Measurements from ENCODE around the gene MUC4.
"Not testable (repeated sequence)": the region's sequence is repeated elsewhere in the genome, so short reads cannot be mapped to it uniquely, and the experiment has no call there.

Gene MUC4

DNA sequence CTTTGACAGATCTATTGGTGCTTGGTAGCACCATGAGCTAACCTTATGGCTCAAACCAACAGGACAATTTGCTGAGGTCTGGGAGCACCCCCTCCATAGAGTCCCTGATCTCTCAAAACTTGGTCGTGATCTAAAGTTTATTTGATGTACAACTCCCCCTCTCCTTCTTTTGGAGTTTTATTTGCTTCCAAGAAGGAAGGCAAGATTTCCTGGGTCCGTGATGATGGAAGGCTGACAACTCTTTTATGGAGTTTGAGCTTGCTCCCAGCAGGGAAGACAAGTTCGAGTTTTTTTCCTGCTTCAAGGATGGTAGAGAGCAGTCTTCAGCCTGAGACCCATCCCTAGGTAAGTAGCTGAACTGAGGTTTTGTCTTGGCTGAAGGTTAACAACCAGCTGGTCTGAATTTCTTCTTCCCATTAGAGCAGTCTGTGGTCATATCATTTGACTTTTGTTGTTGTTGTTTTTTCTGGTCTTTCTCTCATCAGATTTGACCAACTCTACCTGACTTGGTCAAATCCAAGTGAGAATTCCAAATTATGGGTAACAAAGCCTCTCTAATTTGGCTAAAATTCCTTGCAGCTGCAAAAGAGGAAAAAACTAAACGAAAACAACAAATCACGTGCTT lies 93.8 kb downstream of the MUC4 start:
- no peak for DNase-seq (ENCODE audit: low read depth)

DNA sequence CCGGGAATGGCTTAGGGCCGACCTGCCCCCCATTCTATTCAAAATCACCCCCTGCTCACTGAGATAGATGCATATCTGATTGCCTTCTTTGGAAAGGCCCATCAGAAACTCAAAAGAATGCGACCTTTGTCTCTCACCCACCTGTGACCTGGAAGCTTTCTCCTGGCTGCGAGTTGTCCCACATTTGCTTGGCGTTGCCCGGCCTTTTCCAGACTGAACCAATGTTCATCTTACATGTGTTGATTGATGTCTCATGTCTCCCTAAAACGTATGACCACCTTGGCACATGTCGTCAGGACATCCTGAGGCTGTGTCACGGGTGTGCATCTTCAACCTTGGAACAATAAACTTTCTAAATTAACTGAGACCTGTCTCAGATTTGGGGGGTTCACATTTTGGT lies 94.3 kb downstream of the MUC4 start:
- no peak for DNase-seq (ENCODE audit: low read depth)

DNA sequence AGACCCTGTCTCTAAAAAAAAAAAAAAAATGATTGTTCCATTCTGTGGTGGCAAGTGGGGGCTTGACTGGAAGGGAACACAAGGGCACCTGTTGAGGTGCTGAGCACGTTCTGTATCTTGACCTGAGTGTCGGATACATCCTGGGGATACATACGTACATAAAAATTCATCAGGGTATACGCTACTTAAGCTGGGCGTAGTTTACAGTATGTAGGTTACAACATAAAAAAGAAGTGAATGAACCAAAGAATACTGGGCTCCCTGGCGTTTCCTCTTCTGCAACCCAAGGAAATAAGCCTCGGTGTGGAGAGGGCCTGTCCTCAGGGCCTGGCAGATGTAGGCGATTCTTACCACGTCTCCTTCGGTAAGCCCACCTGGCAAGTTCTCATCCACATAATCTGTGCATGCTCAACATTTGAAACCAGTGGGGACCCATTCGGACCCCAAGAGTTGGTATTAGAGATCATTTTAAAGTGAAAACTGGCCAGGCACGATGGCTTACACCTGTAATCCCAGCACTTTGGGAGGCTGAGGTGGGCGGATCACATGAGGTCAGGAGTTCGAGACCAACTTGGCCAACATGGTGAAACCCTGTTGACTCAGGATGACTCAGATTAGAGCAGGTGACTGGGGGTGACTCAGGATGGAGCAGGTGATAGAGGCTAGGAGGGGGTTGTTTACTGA lies 96.0 kb downstream of the MUC4 start:
- DNase-seq (ENCODE audit: low read depth), result peak; percentile 78

DNA sequence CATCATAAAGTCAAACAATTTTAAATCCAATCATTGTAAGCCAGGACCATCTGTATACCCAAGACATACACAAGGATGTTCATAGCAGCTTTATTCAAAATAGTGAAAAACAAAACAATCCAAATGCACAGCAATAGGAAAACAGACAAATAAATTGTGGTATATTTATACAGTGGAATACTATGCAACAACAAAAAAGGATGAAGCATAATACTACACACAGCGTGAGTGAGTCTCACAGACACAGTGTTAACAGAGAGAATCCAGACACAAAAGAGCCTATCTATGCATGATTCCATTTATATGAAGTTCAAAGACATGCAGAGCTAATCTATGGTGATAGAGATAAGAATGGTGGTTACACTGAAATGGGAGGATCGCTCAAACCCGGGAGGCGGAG lies 96.6 kb downstream of the MUC4 start:
- DNase-seq (ENCODE audit: low read depth), result no peak

DNA sequence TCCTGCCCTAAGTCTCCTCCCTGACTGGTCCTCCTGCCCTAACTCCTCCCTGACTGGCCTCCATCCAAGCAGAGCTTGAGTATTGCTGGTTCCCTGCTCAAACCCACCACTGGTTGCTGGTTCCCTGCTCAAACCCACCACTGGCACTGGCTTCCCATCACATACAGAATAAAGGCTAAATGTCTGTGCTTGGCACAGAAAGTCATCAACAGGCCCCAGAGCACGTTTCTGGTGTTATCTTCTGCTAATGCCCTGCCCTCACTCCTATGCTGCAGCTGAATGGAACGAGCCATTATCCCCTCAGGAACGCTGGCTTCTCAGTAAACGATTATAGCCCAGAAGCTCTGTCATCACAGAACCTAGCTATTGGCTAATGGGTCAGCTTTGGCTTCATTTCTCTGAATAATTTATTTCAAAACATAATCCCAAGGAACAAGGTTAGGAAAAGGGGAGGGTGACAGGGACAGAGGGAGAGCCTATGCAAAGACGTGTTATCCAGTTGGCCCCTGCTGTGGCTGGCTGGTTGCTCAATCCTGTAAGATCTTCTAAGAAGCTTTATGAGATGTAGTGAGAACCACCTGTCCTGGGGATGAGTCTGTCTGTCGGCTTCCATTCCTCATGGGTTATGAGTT lies 97.2 kb downstream of the MUC4 start:
- DNase-seq (ENCODE audit: low read depth), result peak; percentile 30

DNA sequence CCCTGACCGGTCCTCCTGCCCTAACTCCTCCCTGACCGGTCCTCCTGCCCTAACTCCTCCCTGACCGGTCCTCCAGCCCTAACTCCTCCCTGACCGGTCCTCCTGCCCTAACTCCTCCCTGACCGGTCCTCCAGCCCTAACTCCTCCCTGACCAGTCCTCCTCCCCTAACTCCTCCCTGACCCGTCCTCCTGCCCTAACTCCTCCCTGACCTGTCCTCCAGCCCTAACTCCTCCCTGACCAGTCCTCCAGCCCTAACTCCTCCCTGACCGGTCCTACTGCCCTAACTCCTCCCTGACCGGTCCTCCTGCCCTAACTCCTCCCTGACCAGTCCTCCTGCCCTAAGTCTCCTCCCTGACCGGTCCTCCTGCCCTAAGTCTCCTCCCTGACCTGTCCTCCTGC lies 98.6 kb downstream of the MUC4 start:
- not testable (repeated sequence) for DNase-seq (ENCODE audit: low read depth)

- not testable (repeated sequence) for DNase-seq (ENCODE audit: low read depth)
These were observed 99.2 kb downstream of the MUC4 start for GRCh38 chr3:195712535-195712910.

- DNase-seq (ENCODE audit: low read depth), result no peak
These were observed 99.8 kb downstream of the MUC4 start for GRCh38 chr3:195711813-195712534.

GRCh38 chr3:195711091-195711812 lies 100.5 kb downstream of the MUC4 start:
- not testable (repeated sequence) for DNase-seq (ENCODE audit: low read depth)

DNA sequence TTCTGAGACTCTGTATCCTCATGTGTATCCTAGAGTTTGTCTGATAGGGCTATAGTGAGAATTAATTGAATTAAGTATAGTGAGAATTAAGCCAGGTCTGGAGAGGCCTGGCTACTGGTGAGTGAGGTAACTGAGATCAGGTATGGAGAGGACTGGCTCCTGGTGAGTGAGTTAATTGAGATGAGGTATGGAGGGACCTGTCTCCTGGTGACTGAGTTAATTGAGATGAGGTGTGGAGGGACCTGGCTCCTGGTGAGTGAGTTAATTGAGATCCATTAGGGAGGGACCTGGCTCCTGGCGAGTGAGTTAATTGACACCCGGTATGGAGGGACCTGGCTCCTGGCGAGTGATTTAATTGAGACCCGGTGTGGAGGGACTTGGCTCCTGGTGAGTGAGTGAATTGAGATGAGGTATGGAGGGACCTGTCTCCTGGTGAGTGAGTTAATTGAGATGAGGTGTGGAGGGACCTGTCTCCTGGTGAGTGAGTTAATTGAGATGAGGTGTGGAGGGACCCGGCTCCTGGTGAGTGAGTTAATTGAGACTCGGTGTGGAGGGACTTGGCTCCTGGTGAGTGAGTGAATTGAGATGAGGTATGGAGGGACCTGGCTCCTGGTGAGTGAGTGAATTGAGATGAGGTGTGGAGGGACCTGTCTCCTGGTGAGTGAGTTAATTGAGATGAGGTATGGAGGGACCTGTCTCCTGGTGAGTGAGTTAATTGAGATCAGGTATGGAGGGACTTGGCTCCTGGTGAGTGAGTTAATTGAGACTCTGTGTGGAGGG lies 101.4 kb downstream of the MUC4 start:
- DNase-seq (ENCODE audit: low read depth), result not testable (repeated sequence)

DNA sequence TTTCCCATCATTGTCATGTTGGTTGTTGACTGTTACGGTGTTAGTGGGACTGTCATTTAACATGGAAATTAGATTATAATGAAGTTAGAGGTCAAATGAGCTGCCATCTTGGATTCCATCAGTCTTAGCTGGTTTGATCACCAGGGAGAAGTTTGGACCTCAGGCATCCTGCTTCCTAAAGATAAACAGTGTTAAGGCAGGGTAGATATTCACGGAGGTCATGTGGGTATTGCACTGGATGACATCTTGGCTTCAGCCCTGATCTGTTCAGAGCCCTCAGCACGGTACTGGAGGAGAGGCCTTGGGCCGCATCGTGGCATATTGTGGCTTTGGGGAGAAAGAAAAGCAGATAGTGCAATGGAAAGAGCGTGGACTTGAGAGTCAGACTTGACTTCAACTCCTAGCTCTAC lies 102.0 kb downstream of the MUC4 start:
- DNase-seq (ENCODE audit: low read depth), result no peak

DNA sequence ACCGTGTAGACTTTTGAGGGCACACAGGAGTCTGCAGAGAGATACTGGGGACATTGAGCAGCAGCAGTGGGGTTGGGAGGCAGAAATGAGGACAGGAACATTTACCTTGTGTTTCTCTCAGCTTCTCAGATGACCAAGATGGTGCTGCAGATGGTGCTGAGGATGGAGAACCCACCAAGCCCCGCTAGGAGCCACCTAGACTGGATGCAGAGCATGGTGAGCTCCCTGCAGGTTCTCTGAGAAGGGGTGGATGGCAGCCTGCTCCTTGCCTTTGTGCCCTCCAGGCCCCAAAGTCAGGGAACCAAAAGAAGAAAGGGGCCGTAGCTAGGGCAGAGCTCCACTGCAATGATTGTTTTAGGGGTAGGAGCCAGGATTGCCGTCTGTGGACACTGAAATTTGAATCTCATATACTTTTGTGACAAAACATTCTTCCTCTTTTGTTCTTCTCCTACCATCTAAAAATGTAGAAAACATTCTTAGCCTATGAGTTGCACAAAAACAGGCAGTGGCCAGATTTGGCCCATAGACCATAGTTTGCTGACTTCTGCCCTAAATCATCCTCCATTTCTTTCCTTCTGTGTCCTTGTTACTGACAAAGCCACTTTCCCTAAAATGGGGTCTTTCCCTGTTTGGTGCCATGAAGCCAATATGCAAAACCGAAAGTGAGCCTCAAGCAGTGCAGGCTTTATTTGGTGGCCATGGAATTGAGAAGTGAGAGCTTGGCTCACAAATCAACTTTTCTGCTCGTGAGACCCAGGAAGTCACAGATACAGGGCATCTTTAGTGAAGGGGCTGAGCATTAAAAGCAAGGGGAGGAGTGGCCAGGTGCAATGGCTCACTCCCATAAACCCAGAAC lies 102.9 kb downstream of the MUC4 start:
- no peak for DNase-seq (ENCODE audit: low read depth)

- DNase-seq (ENCODE audit: low read depth), result no peak
These were observed 103.7 kb downstream of the MUC4 start for GRCh38 chr3:195708061-195708460.

- DNase-seq (ENCODE audit: low read depth), result no peak
These were observed 106.4 kb downstream of the MUC4 start for GRCh38 chr3:195705081-195705991.

GRCh38 chr3:195704433-195704999 lies 107.2 kb downstream of the MUC4 start:
- no peak for DNase-seq (ENCODE audit: low read depth)

- DNase-seq (ENCODE audit: low read depth), result no peak
These were observed 108.0 kb downstream of the MUC4 start for GRCh38 chr3:195703776-195704175.

- DNase-seq (ENCODE audit: low read depth), result no peak
These were observed 110.5 kb downstream of the MUC4 start for GRCh38 chr3:195701042-195701915.

DNA sequence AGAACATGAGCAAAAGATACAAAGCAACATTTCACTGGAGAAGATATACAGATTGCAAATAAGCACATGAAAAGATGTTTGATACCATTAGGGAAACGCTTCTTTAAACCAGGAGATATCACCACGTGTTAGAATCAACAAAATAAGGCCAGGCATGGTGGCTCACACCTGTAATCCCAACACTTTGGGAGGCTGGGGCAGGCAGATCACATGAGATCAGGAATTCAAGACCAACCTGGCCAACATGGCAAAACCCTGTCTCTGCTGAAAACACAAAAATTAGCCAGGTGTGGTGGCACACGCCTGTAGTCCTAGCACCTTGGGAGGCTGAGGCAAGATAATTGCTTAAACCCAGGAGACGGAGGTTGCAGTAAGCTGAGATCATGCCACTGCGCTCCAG lies 111.4 kb downstream of the MUC4 start:
- DNase-seq (ENCODE audit: low read depth), result no peak

Measured in ELR (cell line).